CD4-positive, alpha-beta T cell treated with Interleukin-12 subunit alpha and Interleukin-12 subunit beta, for 1 hour (primary cell): ENCODE measurements around the gene RSL1D1.
"Not testable (repeated sequence)": the region's sequence is repeated elsewhere in the genome, so short reads cannot be mapped to it uniquely, and the experiment has no call there.

ENCODE experiments used
- DNase-seq: peaks from one replicate; pipeline ENCODE4 v3.0.0-alpha.2; 2020

The RSL1D1 gene

GRCh38 chr16:11796227-11797165, 54.8 kb downstream of the RSL1D1 start:
- peak; percentile 41 for DNase-seq

- DNase-seq: no peak
Observed at GRCh38 chr16:11795887-11796226, 55.5 kb downstream of the RSL1D1 start.

DNA sequence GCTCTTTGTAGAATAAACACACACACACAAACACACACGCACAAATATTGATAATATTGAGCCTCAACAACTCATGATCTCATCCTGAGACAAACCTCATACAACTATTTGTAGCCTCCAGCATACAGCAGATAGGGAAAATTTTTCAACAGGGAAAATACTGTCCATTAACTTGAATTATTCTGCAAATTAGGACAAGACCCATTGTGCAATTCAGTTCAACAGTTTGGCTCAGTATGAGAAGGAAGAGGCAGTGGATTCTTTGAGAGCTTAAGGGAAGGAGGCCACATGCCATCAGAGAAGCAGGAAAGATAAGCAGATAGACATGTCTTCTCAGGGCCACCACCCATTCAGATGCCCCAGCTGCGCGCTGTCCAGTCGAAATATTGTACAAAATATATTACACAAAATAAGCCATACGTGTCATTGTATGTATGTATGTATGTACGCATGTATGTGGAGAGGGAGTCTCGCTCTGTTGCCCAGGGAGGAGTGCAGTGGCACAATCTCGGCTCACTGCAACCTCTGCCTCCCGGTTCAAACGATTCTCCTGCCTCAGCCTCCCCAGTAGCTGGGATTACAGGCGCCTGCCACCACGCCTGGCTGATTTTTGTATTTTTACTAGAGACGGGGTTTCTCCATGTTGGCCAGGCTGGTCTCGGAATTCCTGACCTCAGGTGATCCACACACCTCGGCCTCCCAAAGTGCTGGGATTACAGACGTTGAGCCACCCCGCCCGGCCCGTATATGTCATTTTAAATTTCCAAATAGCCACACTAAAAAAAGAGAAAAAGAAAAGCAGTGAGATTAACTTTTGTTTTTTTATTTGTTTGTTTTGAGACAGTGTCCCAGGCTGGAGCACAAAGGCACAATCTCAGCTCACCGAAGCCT, 56.1 kb downstream of the RSL1D1 start:
- no peak for DNase-seq

- no peak for DNase-seq
Observed at GRCh38 chr16:11794447-11794846, 56.9 kb downstream of the RSL1D1 start.

GRCh38 chr16:11793840-11794239, 57.5 kb downstream of the RSL1D1 start:
- DNase-seq: no peak

DNA sequence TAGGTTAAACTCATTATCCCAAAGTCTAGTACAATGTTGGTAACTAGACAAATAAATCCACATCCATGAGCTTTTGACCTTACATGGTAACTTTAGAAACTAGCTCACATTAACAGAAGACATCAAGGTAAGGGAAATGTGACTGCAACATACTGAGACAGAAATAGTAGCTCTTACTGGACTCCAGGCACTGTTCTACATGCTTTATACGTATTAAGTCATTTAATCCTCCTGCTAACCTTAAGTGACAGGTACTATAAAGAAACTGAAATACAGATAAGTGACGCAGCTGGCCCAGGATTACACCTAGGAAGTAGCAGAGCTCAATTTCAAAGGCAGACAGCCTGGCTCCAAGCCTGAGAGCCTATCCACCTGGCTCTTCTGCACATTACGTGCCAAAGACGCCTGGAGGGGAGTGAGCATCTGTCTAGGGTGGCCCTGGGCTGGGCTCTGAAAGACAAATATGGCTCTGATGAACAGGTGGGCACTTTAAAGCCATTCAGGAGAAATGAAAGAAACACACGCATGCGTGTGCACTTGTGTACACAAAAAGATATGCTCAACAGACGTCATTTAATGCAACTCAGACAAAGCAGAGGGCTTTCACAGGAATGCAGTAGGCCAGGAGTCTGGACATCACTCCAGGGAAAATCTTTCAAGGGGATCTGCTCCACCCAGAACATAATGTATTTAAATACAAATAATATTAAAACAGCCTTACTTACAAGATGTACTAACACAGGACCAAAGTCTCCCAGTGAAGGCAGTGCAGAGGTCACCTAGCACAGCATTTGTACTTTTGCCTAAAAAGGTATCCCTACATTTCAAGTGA, 58.7 kb downstream of the RSL1D1 start:
- no peak for DNase-seq

DNA sequence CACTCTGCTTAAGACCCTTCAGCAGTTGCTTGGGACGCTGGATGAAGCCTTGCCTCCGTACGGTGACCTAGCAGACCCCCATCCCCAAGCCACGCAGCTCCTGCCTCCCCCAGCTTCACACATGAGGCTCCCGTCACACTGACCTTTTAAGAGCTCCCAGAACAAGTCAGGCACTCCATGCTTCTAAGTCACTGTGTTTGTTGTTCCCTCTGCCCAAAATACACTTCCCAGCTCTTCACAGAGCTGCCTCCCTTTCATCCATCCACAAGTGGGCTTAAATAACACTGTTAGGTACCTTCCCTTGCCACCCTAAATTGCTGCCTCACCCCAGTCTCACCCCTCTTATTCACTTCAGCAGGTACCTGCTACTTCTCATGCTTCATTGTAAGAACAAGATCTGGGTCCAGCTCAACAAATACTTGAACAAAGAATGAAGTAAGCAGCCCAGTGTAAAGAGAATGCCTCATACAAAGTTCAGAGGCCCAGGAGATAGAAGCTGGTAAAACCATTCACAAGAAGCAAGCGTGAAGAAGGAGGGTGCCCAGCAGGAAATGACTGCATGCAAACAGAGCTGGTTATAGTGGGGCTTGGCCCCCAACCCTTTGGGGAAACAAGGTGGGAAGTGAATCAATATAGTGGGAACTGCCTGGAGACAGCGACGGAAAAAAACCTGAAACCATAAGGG, 60.1 kb downstream of the RSL1D1 start:
- no peak for DNase-seq

DNA sequence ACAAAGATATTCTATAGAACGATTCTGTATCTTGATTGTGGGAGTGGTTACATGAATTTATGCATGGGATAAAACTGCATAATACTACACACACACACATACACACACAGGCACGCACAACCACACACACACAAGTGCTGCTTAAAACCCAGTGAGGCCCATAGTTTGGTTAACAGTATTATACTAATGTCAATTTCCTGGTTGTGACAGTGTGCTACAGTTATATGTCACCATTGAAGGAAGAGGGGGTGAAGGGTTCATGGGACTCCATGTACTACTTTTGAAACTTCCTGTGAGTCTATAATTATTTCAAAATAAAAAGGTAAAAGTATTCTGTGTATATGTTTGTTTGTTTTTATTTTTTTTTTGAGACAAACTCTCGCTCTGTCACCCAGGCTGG, 62.4 kb downstream of the RSL1D1 start:
- DNase-seq: no peak

- DNase-seq: not testable (repeated sequence)
Observed at GRCh38 chr16:11784980-11785599, 66.3 kb downstream of the RSL1D1 start.

DNA sequence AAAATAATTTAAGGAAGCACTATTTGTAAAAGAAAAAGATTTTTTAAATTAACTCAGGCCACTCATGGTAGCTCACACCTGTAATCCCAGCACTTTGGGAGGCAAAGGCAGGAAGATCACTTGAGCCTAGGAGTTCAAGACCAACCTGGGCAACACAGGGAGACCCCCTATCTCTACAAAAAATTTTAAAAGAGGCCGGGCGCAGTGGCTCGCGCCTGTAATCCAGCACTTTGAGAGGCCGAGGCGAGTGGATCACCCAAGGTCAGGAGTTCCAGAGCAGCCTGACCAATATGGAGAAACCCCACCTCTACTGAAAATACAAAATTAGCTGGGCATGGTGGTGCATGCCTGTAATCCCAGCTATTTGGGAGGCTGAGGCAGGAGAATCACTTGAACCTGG, 67.0 kb downstream of the RSL1D1 start:
- not testable (repeated sequence) for DNase-seq

DNA sequence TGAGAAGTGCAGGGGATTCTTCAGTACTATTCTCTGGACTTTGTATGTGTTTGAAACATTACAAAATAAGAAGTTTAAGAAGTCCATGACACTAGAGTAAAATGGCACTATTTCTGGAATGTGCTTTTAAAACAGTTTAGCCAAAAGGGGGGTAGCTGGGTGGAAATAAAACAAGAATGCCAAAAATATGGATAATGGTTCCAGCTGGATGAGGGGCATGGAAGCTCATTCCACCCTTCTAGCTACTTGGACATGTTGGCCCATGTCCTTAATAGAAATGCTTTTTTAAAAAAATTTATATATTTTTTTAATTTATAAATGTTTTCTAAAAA, 67.3 kb downstream of the RSL1D1 start:
- no peak for DNase-seq
